ENCODE measurements around the gene TRPT1. TPM values are rescaled to one million over a fixed set of nuclear protein-coding genes. Genes with fewer than 3 reads are reported as not detected.
A peak's percentile ranks its signal among the peaks of the same experiment; 100 is the strongest.

TRPT1 gene
- total and polyA plus RNA-seq, 9 of the 15 experiments (the other 6 are each of a cell fraction or from before 2014, with no cell fraction given), result 4.6 to 41.7 (median 23.1) TPM

DNA sequence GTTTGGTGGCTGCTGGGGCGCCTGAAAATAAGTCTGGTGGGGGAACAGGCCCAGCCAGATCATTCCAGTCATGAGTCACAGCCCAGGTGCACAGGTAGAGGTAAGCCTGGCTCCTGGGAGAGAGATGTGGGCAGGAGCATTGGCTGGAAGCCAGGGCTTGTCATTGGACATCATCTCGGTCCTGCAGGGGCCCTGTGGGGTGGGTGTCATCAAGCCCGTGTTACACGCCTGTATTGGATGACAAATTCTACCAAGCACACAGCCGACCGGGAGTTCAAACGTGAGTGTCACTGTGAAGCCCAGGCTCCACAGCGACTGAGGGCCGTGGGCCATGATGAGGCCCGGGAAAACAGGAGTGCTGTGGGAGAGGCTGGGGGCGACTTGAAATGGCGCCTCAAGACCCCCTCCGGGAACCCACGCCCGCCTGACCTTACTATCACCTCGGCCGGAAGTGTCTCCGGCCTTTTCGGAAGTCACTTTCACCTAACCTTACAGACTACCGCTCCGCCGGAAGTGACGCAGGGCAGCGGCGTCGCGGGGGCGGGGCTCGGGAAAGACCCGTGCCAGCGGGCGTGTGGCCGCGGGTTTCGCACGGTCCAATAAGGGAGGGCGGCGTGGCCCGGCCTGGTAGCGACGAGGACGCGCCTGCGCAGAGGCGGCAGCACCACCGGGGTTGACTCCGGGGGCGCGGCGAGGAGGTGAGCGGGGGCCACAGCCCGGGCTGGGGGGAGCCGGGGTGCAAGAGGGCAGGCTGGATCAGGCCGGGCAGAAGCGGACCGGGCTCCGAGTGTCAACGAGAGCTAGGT is 14.7 kb upstream of the TRPT1 start, which contains the start of gene FKBP2 (continued):
- TF ChIP-seq, protein P1, sequence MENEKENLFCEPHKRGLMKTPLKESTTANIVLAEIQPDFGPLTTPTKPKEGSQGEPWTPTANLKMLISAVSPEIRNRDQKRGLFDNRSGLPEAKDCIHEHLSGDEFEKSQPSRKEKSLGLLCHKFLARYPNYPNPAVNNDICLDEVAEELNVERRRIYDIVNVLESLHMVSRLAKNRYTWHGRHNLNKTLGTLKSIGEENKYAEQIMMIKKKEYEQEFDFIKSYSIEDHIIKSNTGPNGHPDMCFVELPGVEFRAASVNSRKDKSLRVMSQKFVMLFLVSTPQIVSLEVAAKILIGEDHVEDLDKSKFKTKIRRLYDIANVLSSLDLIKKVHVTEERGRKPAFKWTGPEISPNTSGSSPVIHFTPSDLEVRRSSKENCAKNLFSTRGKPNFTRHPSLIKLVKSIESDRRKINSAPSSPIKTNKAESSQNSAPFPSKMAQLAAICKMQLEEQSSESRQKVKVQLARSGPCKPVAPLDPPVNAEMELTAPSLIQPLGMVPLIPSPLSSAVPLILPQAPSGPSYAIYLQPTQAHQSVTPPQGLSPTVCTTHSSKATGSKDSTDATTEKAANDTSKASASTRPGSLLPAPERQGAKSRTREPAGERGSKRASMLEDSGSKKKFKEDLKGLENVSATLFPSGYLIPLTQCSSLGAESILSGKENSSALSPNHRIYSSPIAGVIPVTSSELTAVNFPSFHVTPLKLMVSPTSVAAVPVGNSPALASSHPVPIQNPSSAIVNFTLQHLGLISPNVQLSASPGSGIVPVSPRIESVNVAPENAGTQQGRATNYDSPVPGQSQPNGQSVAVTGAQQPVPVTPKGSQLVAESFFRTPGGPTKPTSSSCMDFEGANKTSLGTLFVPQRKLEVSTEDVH (IDR thresholded peaks at IDR 0.05; ENCODE audit: low read depth, partially characterized antibody), result peak; percentile 85
- TF ChIP-seq GABPA (tag; conservative IDR thresholded peaks at IDR 0.05; ENCODE audit: low read depth), result peak; percentile 99
- peak; percentile 75; the same call in 1 of the 2 replicates for TF ChIP-seq ZNF830 (CRISPR knock-in tag; IDR thresholded peaks at IDR 0.05)
- TF ChIP-seq FOXM1 (IDR thresholded peaks at IDR 0.05; ENCODE audit: low read depth), result peak; percentile 86
- no peak; the same call in 1 of the 2 replicates for TF ChIP-seq FOXM1 (CRISPR knock-in tag; IDR thresholded peaks at IDR 0.05; ENCODE audit: low read depth)
- peak; percentile 67 for TF ChIP-seq USF1 (CRISPR knock-in tag; IDR thresholded peaks at IDR 0.05)
- no peak for TF ChIP-seq ZNF3 (CRISPR knock-in tag; IDR thresholded peaks at IDR 0.05)
- no peak for TF ChIP-seq PKNOX1 (IDR thresholded peaks at IDR 0.05)
- peak; percentile 98 for TF ChIP-seq POLR2AphosphoS2 (IDR thresholded peaks at IDR 0.05; ENCODE audit: low read length)
- no peak for TF ChIP-seq CBFA2T2 (conservative IDR thresholded peaks at IDR 0.05)
- no peak for TF ChIP-seq ZNF184 (CRISPR knock-in tag; IDR thresholded peaks at IDR 0.05)
- TF ChIP-seq BDP1 (IDR thresholded peaks at IDR 0.05; ENCODE audit: insufficient read depth, insufficient read length), result no peak
- peak; percentile 78 for TF ChIP-seq CCNT2 (IDR thresholded peaks at IDR 0.05; ENCODE audit: borderline replicate concordance, extremely low read depth, insufficient read length, low read depth, low read length)
- TF ChIP-seq IFI16 (CRISPR knock-in tag; IDR thresholded peaks at IDR 0.05), result no peak
- no peak for TF ChIP-seq ZNF224 (CRISPR knock-in tag; IDR thresholded peaks at IDR 0.05)
- TF ChIP-seq COPS2 (conservative IDR thresholded peaks at IDR 0.05), result no peak
- TF ChIP-seq ZNF766 (CRISPR knock-in tag; conservative IDR thresholded peaks at IDR 0.05), result no peak; the same call in 1 of the 2 replicates
